ENCODE data around the gene CSMD2. TPM values are rescaled to one million over a fixed set of nuclear protein-coding genes. Genes with fewer than 3 reads are reported as not detected.

Gene CSMD2
- total RNA-seq, 1 donor from 2014 or later = 0.55 TPM

DNA sequence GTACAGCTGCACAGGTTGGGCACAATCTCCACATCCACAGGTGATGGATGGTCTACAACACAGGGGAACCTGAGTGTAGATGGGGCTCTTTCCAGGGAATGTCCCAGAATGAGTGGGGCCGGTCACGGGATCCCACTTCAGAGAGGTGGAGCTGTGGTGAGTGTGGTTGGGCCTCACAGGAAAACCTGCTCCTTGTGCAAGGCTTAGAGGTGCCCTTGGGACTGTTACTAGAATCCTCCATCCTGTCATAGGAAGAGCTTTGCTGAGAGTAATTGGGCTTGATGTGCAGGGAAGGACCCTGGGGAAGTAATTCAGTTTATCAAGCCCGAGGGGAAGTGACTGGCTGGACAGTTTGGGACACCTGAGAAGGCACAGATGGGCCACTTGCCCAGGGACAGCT lies 554.6 kb downstream of the CSMD2 start:
- H3K9me3 Mint-ChIP-seq (ENCODE audit: low read depth) = no peaks in the 10 kb centered on the region
- H3K4me1 Mint-ChIP-seq (ENCODE audit: low read depth) = no peaks in the 10 kb centered on the region
- DNase-seq (ENCODE audit: low spot score) = no peak
- no peak overlapping the region for H3K27ac Mint-ChIP-seq (ENCODE audit: unreplicated experiment)
- peaks cover 35% of the 10 kb centered on the region for H3K27me3 Mint-ChIP-seq (ENCODE audit: low read depth)
- H3K36me3 Mint-ChIP-seq (ENCODE audit: low read depth) = no peaks in the 10 kb centered on the region
- TF ChIP-seq, protein P1, sequence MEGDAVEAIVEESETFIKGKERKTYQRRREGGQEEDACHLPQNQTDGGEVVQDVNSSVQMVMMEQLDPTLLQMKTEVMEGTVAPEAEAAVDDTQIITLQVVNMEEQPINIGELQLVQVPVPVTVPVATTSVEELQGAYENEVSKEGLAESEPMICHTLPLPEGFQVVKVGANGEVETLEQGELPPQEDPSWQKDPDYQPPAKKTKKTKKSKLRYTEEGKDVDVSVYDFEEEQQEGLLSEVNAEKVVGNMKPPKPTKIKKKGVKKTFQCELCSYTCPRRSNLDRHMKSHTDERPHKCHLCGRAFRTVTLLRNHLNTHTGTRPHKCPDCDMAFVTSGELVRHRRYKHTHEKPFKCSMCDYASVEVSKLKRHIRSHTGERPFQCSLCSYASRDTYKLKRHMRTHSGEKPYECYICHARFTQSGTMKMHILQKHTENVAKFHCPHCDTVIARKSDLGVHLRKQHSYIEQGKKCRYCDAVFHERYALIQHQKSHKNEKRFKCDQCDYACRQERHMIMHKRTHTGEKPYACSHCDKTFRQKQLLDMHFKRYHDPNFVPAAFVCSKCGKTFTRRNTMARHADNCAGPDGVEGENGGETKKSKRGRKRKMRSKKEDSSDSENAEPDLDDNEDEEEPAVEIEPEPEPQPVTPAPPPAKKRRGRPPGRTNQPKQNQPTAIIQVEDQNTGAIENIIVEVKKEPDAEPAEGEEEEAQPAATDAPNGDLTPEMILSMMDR (IDR thresholded peaks at IDR 0.05) = no peak
- no peak overlapping the region for H3K4me3 Mint-ChIP-seq (ENCODE audit: unreplicated experiment)

DNA sequence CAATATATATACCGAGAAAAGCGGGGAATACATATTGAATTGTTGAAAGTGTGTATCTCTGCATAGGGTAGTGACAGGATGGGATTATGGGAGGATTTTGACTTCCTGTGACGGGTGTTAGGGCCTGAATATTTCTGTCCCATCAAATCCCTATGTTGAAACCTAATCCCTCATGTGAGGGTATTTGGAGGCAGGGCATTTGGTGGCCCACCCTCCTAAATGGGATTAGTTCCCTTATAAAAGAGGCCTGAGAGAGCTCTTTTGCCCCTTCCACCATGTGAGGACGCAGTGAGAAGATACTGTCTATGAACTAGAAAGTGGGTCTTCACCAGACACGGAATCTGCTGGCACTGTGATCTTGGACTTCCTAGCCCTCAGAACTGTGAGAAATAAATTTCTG lies 555.3 kb downstream of the CSMD2 start:
- H3K27me3 Mint-ChIP-seq (ENCODE audit: low read depth) = peaks cover 29% of the 10 kb centered on the region
- H3K36me3 Mint-ChIP-seq (ENCODE audit: low read depth) = no peaks in the 10 kb centered on the region
- no peak overlapping the region for H3K4me3 Mint-ChIP-seq (ENCODE audit: unreplicated experiment)
- no peak overlapping the region for H3K27ac Mint-ChIP-seq (ENCODE audit: unreplicated experiment)
- no peaks in the 10 kb centered on the region for H3K9me3 Mint-ChIP-seq (ENCODE audit: low read depth)
- DNase-seq (ENCODE audit: low spot score) = no peak
- TF ChIP-seq, protein P1 (IDR thresholded peaks at IDR 0.05) = no peak
- H3K4me1 Mint-ChIP-seq (ENCODE audit: low read depth) = no peaks in the 10 kb centered on the region

DNA sequence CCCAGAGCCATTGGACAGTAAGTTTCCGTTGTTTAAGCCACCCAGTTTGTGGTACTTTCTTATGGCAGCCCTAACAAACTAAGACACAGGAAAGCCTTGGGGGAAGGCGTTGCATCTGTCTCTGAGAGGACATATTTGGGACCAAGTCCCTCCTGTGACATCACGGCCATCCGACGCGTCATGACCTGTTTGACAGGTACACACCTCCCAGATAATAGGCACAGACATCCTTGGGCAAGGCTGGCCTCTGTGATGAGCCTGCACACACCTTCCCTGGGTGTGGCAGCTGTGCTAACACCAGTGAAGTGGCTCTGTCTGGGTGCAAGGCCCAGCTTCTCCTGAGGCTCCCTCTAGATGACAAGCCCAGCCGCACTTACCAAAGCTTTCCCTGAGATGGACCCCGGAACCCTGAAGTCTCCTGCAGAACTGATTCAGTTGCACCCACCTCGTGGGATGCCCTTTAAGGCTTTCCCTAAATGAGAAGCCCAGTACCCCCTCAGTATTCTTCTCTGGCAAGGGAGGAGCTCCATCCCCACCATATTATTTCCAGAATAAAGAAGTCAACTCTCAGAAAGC lies 556.1 kb downstream of the CSMD2 start:
- peaks cover 26% of the 10 kb centered on the region for H3K27me3 Mint-ChIP-seq (ENCODE audit: low read depth)
- no peak overlapping the region for H3K4me3 Mint-ChIP-seq (ENCODE audit: unreplicated experiment)
- H3K27ac Mint-ChIP-seq (ENCODE audit: unreplicated experiment) = no peak overlapping the region

DNA sequence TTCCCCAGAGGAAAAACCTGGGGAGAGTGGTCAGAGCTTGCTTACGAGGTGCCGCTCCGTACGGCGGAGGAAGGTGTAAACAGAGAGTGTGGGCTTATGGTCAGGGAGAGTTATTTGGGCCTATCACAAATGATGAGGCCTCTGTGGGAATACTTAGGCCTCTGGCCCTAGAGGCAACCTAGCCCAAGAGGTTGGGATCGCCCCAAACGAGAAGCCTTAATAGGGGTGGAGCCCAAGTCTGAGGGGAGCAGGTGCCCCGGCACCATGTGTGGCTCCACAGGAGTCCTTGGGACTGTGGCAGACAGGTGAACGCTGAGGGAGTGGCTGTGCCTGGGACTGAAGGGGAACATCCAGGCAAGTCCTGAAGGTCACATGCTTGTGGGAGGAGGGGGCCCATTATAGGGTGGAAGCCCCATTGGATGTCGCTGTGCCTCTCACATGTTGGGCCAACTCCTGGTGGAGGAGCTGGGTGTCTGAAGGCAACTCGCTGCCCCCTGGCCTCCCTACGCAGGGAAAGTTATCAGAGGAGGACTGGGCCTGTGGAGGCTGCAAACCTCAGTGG lies 557.5 kb downstream of the CSMD2 start:
- Mint-ChIP-seq H3K36me3 (ENCODE audit: low read depth) (no peaks in the 10 kb centered on the region), H3K4me1 (ENCODE audit: low read depth) (no peaks in the 10 kb centered on the region), H3K9me3 (ENCODE audit: low read depth) (no peaks in the 10 kb centered on the region), H3K4me3 (ENCODE audit: unreplicated experiment) (no peak overlapping the region), H3K27ac (ENCODE audit: unreplicated experiment) (no peak overlapping the region), H3K27me3 (ENCODE audit: low read depth) (peaks cover 21% of the 10 kb centered on the region)
- no peak for DNase-seq (ENCODE audit: low spot score)
- TF ChIP-seq, protein P1 (IDR thresholded peaks at IDR 0.05) = no peak

More for the DNA sequence above, 556.1 kb downstream of the CSMD2 start:
- DNase-seq (ENCODE audit: low spot score) = no peak
- TF ChIP-seq, protein P1 (IDR thresholded peaks at IDR 0.05) = no peak
- H3K4me1 Mint-ChIP-seq (ENCODE audit: low read depth) = no peaks in the 10 kb centered on the region
- H3K36me3 Mint-ChIP-seq (ENCODE audit: low read depth) = no peaks in the 10 kb centered on the region
- no peaks in the 10 kb centered on the region for H3K9me3 Mint-ChIP-seq (ENCODE audit: low read depth)

DNA sequence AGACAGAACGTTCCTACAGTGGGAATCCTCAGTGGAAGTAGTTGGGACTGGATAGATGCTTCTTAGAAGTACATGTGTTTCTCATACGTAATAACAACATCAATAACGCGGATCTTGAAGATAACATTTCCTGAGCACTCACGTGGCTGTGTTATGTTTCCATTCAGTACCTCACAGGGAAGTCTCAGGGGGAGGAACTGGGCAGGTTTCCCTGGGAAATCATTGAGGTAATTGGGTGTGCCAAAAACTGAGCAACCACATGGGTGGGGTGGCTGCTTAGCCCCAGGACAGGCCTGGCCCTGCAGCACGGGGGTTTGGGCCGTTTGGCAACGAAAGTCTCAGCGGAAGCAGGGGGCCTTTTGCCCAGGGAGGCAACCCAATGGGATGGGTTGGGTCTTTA lies 558.8 kb downstream of the CSMD2 start:
- no peak overlapping the region for H3K4me3 Mint-ChIP-seq (ENCODE audit: unreplicated experiment)
- no peak overlapping the region for H3K27ac Mint-ChIP-seq (ENCODE audit: unreplicated experiment)

More for the DNA sequence above, 558.8 kb downstream of the CSMD2 start:
- H3K9me3 Mint-ChIP-seq (ENCODE audit: low read depth) = no peaks in the 10 kb centered on the region
- H3K4me1 Mint-ChIP-seq (ENCODE audit: low read depth) = no peaks in the 10 kb centered on the region
- H3K36me3 Mint-ChIP-seq (ENCODE audit: low read depth) = no peaks in the 10 kb centered on the region
- DNase-seq (ENCODE audit: low spot score) = no peak
- H3K27me3 Mint-ChIP-seq (ENCODE audit: low read depth) = peaks cover 24% of the 10 kb centered on the region
- TF ChIP-seq, protein P1 (IDR thresholded peaks at IDR 0.05) = no peak
